CD4-positive, alpha-beta T cell (primary cell): ENCODE data around the gene DHDH. TPM values are rescaled to one million over a fixed set of nuclear protein-coding genes. Genes with fewer than 3 reads are reported as not detected.

ENCODE experiments used
- ATAC-seq: fragments of 200-7000 bp; cut with Tn5 transposase; one replicate; pipeline ENCODE4 v1.10.0; 2022; ENCODE audit warnings: mild to moderate bottlenecking; ENCODE audit not compliant: poor library complexity
- CTCF ChIA-PET: fragments of 350-600 bp; sonication (Branson Sonifier 250); formaldehyde crosslinking; loops from one replicate; lab custom pipeline; 2021; ENCODE audit warnings: antibody characterized with exemption, inconsistent platforms; lab: Charles Lee
- POLR2A ChIA-PET: fragments of 350-600 bp; sonication (Branson Sonifier 250); formaldehyde crosslinking; loops from one replicate; lab custom pipeline; 2021; ENCODE audit warnings: antibody characterized with exemption, inconsistent platforms; lab: Charles Lee
- DNase-seq, 14 experiments: peaks; one replicate each; pipeline ENCODE4 v3.0.0-alpha.2; 2013 to 2020; ENCODE audit warnings: mixed read lengths in 2 of 14
- H3K27ac ChIP-seq, 2 donors: one replicate each; pipeline versions ENCODE4 v1.5.1 to v1.7.0; 2013; ENCODE audit warnings: low read length in 2 of 2, low read depth in 1 of 2, mild to moderate bottlenecking in 1 of 2
- H3K27me3 ChIP-seq, 2 experiments: 1 replicate in 1 of 2; 2 replicates in 1 of 2; pipeline versions ENCODE4 v1.6.1 to v1.7.0; 2013; ENCODE audit warnings: low read length in 2 of 2, control low read depth in 1 of 2, mild to moderate bottlenecking in 1 of 2, moderate library complexity in 1 of 2; ENCODE audit not compliant: insufficient read depth in 2 of 2, control insufficient read depth in 1 of 2
- H3K36me3 ChIP-seq: one replicate; pipeline ENCODE4 v1.6.1; 2013; ENCODE audit warnings: low read length, control low read depth; ENCODE audit not compliant: insufficient read depth
- H3K4me1 ChIP-seq: one replicate; pipeline ENCODE4 v1.6.1; 2013; ENCODE audit warnings: low read length, control low read depth; ENCODE audit not compliant: insufficient read depth
- H3K4me3 ChIP-seq: one replicate; pipeline ENCODE4 v1.5.1; 2013; ENCODE audit warnings: mild to moderate bottlenecking, low read length, moderate library complexity
- H3K9me3 ChIP-seq, 2 experiments: 1 replicate in 1 of 2; 2 replicates in 1 of 2; pipeline versions ENCODE4 v1.6.1 to v1.7.0; 2013; ENCODE audit warnings: low read length in 2 of 2, mild to moderate bottlenecking in 2 of 2, control low read depth in 1 of 2, moderate library complexity in 1 of 2; ENCODE audit not compliant: control insufficient read depth in 1 of 2, insufficient read depth in 1 of 2
- H3K27ac Mint-ChIP-seq: one replicate; pipeline ENCODE4 v1.8.0; 2020; ENCODE audit warnings: mixed read lengths
- H3K27me3 Mint-ChIP-seq: one replicate; pipeline ENCODE4 v1.8.0; 2021; ENCODE audit warnings: mixed read lengths
- H3K36me3 Mint-ChIP-seq: one replicate; pipeline ENCODE4 v1.8.0; 2021; ENCODE audit warnings: low read depth, mixed read lengths
- H3K4me1 Mint-ChIP-seq: one replicate; pipeline ENCODE4 v1.8.0; 2021; ENCODE audit warnings: low read depth, mixed read lengths
- H3K4me3 Mint-ChIP-seq: one replicate; pipeline ENCODE4 v1.8.0; 2020; ENCODE audit warnings: mild to moderate bottlenecking, mixed read lengths
- H3K9me3 Mint-ChIP-seq: one replicate; pipeline ENCODE4 v1.8.0; 2020; ENCODE audit warnings: mixed read lengths
- CTCF ChIP-seq: fragments of 200-600 bp; IDR thresholded peaks from one replicate; pipeline ENCODE4 v1.8.0; 2022; ENCODE audit warnings: antibody characterized with exemption, mild to moderate bottlenecking
- intact Hi-C, 2 experiments: fragments of 100-400 bp; cut with DNase I in 1 of 2; cut with micrococcal nuclease in 1 of 2; formaldehyde crosslinking; loops; one replicate each; pipeline versions ENCODE4 v1.15.1 to v1.9.0; 2023 to 2025; cut with DNase I, micrococcal nuclease
- total RNA-seq, 174 experiments: library from RNA in 2 of 174; stranded (reverse) in 2 of 174; gene quantifications; one replicate each; pipeline ENCODE4 v1.2.3 and lab custom pipeline; 2021 to 2026

The DHDH gene
- total RNA-seq, 2 experiments from 2014 or later = 1.1 to 1.8 TPM

GRCh38 chr19:48991011-48991609 is 57.6 kb downstream of the DHDH start:
- Histone ChIP-seq H3K9me3 (no peaks in the 10 kb centered on the region), H3K36me3 (peaks cover 11% of the 10 kb centered on the region), H3K27ac (no peak overlapping the region), H3K4me1 (peaks cover 43% of the 10 kb centered on the region), H3K4me3 (no peak overlapping the region), H3K27me3 (no peaks in the 10 kb centered on the region)
- Mint-ChIP-seq H3K36me3 (peaks cover 47% of the 10 kb centered on the region), H3K9me3 (no peaks in the 10 kb centered on the region), H3K27me3 (no peaks in the 10 kb centered on the region), H3K4me1 (peaks cover 35% of the 10 kb centered on the region), H3K4me3 (no peak overlapping the region), H3K27ac (no peak overlapping the region)
- no peak for TF ChIP-seq CTCF
- CTCF ChIA-PET = no interaction called here
- POLR2A ChIA-PET = no interaction called here
- DNase-seq = peak in 1 of 14 experiments; percentile 37
- ATAC-seq = no peak
- intact Hi-C loops = loop anchor here (5.0 to 10.0 kb wide), 6 partner anchors 136 to 626 kb away; partner anchors contain the start of genes IZUMO1 (in 1 of the 2), SLC17A7 (in 1 of the 2), SYNGR4 (in 1 of the 2) and TMEM143 (in 1 of the 2)

GRCh38 chr19:48991873-48992580 is 58.5 kb downstream of the DHDH start:
- TF ChIP-seq CTCF = no peak
- peaks cover 39% of the 10 kb centered on the region for H3K36me3 Mint-ChIP-seq

GRCh38 chr19:48992581-48993174 is 59.2 kb downstream of the DHDH start:
- Histone ChIP-seq H3K4me1 (peaks cover 43% of the 10 kb centered on the region), H3K4me3 (peak overlapping the region; percentile 84), H3K9me3 (no peaks in the 10 kb centered on the region), H3K36me3 (peaks cover 10% of the 10 kb centered on the region), H3K27me3 (no peaks in the 10 kb centered on the region), H3K27ac (peak overlapping the region; percentile 41 to 82)
- intact Hi-C loops = loop anchor here (2.0 to 10.0 kb wide), 9 partner anchors 26 to 628 kb away; partner anchors contain the start of genes CYTH2 (in 1 of the 2), DHDH (in 1 of the 2), IZUMO1 (in 1 of the 2) and SLC17A7 (in 1 of the 2)
- DNase-seq (peak in 2 of 14 experiments; percentile 8 to 33), ATAC-seq (no peak)
- Mint-ChIP-seq H3K4me1 (peaks cover 40% of the 10 kb centered on the region), H3K4me3 (peak overlapping the region; percentile 92), H3K27ac (peak overlapping the region; percentile 90), H3K9me3 (no peaks in the 10 kb centered on the region), H3K36me3 (peaks cover 34% of the 10 kb centered on the region), H3K27me3 (no peaks in the 10 kb centered on the region)
- TF ChIP-seq CTCF = no peak
- POLR2A ChIA-PET = interaction anchor here (0.8 to 3.3 kb wide), 32 partner anchors 14 to 1719 kb away, joined by 3 to 41 read pairs (median 4); partner anchors contain the start of genes AKT1S1, AP2A1, CA11 and CGB7
- CTCF ChIA-PET = interaction anchor here (0.5 to 2.4 kb wide), 17 partner anchors 13 to 725 kb away, joined by 3 to 15 read pairs (median 5); partner anchors contain the start of genes BAX, NUCB1 and PPP1R15A

More at GRCh38 chr19:48991873-48992580, 58.5 kb downstream of the DHDH start:
- H3K4me1 ChIP-seq = peaks cover 43% of the 10 kb centered on the region
- CTCF ChIA-PET = interaction anchor here (0.5 to 2.4 kb wide), 4 partner anchors 21 to 106 kb away, joined by 3 to 15 read pairs (median 9); no protein-coding TSS in a partner anchor
- Mint-ChIP-seq H3K27ac (peak overlapping the region; percentile 90), H3K4me1 (peaks cover 38% of the 10 kb centered on the region), H3K9me3 (no peaks in the 10 kb centered on the region), H3K4me3 (peak overlapping the region; percentile 92), H3K27me3 (no peaks in the 10 kb centered on the region)
- no peak for ATAC-seq
- H3K4me3 ChIP-seq = peak overlapping the region; percentile 84
- H3K27me3 ChIP-seq = no peaks in the 10 kb centered on the region
- DNase-seq = peak in 2 of 14 experiments; percentile 62 to 65
- no peaks in the 10 kb centered on the region for H3K9me3 ChIP-seq
- POLR2A ChIA-PET = interaction anchor here (0.8 to 3.3 kb wide), 4 partner anchors 25 to 346 kb away, joined by 4 to 41 read pairs (median 12); partner anchors contain the start of genes CA11, FTL, LIN7B and NUCB1
- H3K36me3 ChIP-seq = peaks cover 10% of the 10 kb centered on the region
- intact Hi-C loops = loop anchor here (2.0 to 10.0 kb wide), 9 partner anchors 27 to 627 kb away; partner anchors contain the start of genes CYTH2 (in 1 of the 2), DHDH (in 1 of the 2), IZUMO1 (in 1 of the 2) and SLC17A7 (in 1 of the 2)
- H3K27ac ChIP-seq = peak overlapping the region in 1 of 2 donors; percentile 41
